Measurements from ENCODE around the gene ENTR1.

The ENTR1 gene

GRCh38 chr9:136410500-136411287 lies at the start of gene ENTR1, which contains the start of gene PMPCA:
Gene ENTR1, minus strand, starts transcription at chr9:136410614. Its CDS starts 217 bp downstream, at chr9:136410397.
Gene PMPCA, plus strand, starts transcription at chr9:136410658. Its CDS starts 11 bp downstream, at chr9:136410669.
- DNase-seq (ENCODE audit: low read depth in 2 of 2): peak; percentile 62 to 71

DNA sequence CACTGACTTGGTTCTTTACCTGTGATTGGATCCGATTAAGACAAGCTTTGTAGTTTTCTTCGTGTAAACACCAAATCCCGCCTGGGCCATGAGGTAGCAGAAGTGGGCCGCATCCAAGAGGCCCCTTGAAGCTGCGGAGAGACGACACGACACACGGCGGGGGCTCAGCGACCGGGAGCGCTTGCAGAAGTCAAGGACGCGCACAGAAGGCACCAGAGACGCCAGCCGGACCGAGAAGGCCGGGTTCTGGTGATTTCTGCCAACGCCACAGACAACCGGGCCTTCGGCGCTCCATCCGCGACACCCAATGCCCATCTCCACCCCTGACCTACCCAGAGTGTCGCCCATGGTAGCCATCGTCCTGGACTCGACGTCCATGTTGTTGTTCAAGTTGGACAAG lies 49.0 kb upstream of the ENTR1 start:
- no peak for DNase-seq (ENCODE audit: low read depth in 2 of 2)

DNA sequence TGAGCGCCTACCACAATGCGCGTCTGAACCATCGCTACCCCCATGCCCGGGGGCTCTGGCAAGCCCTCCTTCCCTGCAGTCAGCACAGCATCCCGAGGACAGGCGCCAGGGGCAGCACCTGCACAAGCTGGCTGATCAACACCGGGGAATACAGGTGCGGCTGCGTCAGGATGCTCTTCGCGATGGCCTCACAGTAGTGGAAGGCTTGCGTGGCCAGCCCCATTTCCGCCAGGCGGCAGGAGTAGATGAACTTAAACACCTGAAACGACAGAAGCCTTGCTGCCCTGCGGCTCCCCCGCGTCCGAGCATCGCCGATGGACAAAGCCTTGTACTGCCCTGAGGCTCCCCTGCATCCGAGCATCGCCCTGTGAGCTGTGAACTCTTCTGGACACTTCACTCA lies 46.9 kb upstream of the ENTR1 start:
- no peak for DNase-seq (ENCODE audit: low read depth in 2 of 2)

DNA sequence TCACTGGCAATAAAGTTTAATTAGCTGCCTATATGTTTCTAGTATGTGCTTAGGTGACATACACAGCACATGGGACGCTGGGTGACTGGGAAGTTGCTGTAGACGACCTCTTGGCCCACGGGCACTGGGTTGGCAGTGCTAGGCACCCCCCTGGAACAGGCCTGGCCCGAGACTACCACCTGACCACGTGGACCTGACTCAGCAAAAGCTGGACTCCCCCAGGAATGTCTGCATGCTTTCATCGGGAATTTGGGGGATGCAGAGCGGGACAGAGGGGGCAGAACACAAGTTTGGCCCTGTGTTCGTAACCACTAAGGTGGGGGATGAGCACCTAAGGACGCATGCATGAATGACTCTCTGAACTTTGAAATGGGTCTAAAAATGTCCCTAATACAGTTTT lies 45.8 kb upstream of the ENTR1 start:
- no peak for DNase-seq (ENCODE audit: low read depth in 2 of 2)

GRCh38 chr9:136455043-136456002 lies 44.9 kb upstream of the ENTR1 start:
- no peak for DNase-seq (ENCODE audit: low read depth in 2 of 2)

- no peak for DNase-seq (ENCODE audit: low read depth in 2 of 2)
These were observed 43.8 kb upstream of the ENTR1 start for GRCh38 chr9:136454026-136454796.

DNA sequence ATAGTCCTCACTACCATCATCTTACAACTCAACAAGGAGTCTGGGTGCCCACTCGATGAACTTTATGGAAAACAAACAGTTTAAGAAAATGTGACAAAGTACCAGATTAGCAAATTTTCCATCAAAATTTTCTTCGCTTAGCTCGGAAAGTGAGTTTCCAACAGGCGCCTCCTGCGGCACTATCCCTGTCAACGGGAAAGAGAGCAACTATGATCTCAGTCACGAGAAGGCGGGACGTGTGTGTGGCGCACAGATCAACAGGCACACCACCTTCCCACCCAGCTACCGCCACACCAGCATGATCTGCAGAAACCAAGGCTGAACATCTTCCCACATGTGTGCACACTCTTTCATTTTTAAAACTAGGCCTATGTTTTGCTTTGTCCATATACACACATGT lies 42.9 kb upstream of the ENTR1 start:
- DNase-seq (ENCODE audit: low read depth in 2 of 2): no peak

DNA sequence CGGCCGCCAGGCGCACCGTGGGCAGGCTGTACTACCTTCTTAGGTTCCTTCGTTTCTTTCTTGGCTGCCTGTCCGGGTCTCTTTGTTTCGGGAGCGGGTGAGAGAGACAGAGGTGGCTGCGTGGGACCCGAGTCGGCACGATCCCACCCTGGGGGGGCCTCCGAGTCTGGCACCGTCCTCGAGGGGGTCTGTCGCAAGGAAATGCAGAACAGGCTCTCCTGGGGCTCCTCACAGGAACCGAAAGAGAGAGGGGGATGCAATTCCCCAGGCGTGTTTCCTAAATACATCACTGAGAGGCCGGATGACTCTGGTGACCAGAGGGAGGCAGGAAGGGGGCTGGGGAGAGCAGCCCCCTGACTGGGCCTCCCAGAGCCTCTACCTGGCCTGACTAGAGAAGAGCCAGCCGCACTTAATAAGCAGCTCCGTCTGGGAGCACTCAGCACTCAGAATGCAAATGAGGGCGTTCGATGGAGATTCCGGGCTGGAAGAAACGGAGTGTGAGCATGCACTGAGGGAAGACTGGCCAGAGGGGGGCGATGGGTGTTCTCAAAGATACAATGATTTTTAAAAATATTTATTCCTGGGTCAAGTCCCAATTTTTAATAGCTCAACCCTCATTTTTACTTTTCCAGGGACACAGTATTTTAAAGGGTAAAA lies 40.9 kb upstream of the ENTR1 start:
- no peak for DNase-seq (ENCODE audit: low read depth in 2 of 2)

DNA sequence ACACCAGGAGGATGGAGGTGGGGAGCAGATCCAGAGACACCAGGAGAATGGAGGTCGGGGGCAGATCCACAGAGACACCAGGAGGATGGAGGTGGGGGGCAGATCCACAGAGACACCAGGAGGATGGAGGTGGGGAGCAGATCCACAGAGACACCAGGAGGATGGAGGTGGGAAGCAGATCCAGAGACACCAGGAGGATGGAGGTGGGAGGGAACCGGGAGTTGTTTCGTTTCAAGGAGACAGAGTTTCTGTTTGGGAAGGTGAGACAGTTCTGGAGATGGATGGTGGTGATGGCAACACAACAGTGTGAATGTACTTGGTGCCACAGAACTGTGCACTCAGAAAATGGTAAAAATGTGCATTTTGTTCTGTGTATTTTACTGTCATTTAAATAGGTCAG lies 38.2 kb upstream of the ENTR1 start:
- no peak for DNase-seq (ENCODE audit: low read depth in 2 of 2)

DNA sequence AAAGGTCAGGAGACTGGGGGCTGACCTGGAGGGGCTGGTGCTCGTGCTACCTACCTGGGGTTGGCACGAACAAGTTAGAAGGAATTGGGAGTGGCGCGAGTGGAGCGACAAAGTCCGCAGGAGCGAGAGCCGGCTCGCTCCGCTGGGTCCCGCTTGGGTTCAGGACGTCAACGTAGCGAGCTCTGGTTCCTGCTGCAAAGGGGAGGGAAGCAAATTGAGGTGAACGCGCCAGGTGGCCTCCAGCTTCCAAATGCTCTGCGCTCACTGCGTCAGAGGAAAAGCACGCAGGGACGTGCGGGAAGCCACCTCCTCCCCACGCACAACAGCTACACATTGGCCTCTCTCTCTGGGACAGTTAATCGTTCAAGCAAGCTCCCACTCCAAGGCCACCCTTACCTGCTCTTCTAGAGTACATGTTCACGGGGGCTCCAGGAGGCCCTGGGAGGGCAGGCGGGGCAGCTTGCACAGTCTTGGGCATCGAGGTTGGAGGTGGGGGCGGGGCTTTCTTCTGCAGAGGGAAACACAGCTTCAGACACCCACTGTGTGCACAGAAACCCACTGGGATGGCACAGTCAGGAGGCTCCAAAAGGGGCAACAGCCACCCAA lies 36.9 kb upstream of the ENTR1 start:
- no peak for DNase-seq (ENCODE audit: low read depth in 2 of 2)

DNA sequence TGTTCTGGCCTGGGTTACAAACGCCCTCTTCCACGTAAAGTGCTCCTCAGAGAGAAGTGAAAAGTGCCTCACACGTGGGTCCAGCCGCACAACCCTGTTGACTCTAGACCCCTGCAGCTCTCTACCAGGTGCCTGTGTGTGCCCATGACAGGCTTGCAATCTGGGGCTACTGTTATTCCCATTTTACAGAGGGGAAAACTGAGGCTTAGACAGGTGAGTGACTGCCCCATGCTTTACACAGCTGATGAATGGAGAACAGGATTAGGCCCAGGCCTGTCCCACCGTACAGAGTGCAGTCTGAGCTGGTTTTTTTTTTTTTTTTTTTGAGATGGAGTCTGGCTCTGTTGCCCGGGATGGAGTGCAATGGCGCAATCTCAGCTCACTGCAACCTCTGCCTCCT lies 35.4 kb upstream of the ENTR1 start:
- no peak for DNase-seq (ENCODE audit: low read depth in 2 of 2)

- DNase-seq (ENCODE audit: low read depth in 2 of 2): no peak
These were observed 33.7 kb upstream of the ENTR1 start for GRCh38 chr9:136444102-136444501.

DNA sequence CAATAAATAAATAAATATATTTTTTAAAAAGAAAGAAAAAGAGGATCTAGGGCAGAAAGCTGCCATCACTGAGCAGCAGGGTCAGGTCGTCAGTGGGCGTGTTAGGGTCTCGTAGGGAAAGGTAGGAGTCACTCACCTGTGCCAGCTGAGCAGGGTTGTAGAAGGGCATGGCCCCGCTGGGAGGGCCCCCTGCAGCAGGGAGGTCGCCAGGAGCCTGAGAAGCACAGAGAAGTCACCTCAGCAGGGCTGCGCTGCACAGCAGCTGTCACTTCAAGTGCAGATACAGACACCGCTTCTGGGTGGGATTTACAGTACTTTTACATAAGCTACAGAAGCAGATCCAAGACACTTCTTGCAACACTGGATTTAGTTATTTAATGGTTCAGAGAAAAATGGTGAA lies 33.3 kb upstream of the ENTR1 start:
- DNase-seq (ENCODE audit: low read depth in 2 of 2): no peak

- no peak for DNase-seq (ENCODE audit: low read depth in 2 of 2)
These were observed 32.7 kb upstream of the ENTR1 start for GRCh38 chr9:136443087-136443486.

- no peak for DNase-seq (ENCODE audit: low read depth in 2 of 2)
These were observed 31.9 kb upstream of the ENTR1 start for GRCh38 chr9:136442265-136442664.

DNA sequence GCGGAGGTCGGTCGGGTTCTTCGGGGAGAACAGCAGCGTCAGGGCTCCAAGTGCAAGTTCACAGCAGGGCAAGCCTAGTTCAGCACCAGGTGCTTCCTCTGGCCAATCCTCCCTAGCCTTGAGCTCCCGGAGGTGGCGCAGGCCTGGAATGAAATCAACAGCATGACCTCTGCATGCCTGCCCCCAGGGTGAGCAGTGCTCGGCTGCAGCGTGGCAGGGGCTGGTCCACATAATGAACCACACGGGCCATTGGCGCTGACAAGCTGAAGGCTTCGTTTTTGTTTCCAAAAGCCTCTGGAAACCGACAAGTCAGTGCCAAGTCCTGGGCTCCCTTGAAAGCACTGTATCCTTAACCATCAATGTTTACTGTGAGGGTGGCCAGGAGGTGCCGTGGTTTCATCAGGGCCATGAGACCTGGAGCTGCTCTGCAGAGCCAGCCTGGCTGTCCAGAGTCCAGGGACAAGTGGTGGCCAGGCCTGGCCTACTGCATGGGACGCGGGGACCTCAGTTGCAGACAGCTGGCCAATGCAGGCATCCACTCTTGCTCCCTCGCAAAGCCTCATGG lies 31.3 kb upstream of the ENTR1 start:
- DNase-seq (ENCODE audit: low read depth in 2 of 2): no peak

DNA sequence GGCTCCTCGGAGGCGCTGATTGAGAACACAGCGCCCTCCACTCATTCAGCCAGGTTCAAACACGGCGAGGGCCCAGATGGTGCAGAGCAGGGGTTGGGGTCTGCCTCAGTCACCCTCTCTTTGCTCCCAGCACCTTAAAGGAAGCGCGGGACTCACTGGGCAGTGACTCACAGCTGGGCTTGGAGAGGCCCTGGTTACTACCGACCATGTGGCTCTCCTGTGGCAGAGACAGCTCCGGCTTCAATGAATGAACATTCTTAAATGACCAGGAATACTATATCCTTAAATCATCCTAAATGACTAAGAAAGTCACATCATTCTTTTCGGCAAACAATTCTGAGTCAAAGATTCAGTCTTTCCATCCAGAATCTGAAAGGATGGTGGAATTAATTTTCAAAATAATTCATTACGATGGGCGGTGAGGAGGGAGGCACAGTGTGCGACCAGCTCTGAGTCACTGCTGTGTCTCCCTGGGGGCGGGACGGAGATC lies 30.8 kb upstream of the ENTR1 start:
- no peak for DNase-seq (ENCODE audit: low read depth in 2 of 2)

DNA sequence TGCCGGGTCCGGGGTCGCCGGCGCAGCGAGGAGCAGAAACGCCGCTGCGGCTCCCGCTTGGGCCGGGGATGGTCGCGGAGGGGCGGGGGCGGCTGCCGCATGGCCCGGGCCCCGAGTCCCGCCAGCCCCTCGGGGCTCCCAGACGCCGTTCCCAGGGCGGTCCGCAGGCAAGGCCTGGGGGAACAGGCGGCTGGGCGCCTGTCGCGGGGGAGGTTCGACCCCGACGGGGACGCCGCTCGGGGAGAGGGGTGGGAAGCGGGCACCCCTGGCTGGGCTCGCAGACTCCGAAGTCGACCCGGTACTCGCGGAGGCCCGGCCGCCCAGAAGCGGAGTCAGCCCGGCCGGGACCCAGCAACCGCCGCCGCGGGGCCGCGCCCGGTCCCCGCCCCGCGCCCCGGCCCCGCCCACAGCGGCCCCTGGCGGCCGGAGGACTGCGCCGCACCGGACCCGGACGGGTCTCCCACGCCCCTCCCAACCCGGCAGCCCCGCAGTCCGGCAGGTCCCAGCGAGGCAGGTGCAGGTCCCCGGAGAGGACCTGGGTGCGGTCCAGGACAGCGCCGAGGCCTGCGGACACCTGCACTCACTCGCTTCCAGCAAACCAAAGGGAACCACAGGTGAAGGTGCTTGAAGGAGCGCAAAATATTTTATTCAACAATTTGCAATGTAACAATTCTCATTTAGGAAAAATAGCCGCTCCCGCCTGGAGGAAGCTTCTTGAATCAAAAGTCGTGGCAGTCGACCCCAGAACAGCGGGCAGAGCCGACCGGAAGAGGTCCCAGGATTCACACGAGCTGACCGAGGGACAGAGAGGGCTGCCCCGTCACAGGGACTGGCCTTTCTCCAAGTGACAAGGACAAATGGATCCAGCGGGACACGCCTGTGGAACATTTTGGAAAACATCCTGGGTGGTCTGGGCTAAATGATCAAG lies 29.3 kb upstream of the ENTR1 start, which contains the start of gene INPP5E:
TSS of gene INPP5E (minus strand) at position 365 of the 928 bp plus-strand sequence. CDS start 426 bp downstream, outside the sequence.
- DNase-seq (ENCODE audit: low read depth in 2 of 2): peak; percentile 24 to 33

Data from fibroblast of skin of left quadriceps (primary cell).